Measurements from ENCODE around the gene GYG2.
"Not testable (repeated sequence)": the region's sequence is repeated elsewhere in the genome, so short reads cannot be mapped to it uniquely, and the experiment has no call there.

The GYG2 gene

GRCh38 chrX:2804858-2805257, 23.9 kb upstream of the GYG2 start:
- DNase-seq: peak in 6 of 42 donors; percentile 10 to 25 (median 18)
- intact Hi-C loops (cut with DNase I): not testable (repeated sequence)

- no peak for DNase-seq
- intact Hi-C loops (cut with DNase I): no loop called here
Observed at GRCh38 chrX:2811271-2811670, 17.5 kb upstream of the GYG2 start.

- peak in 36 of 42 donors; percentile 2 to 70 (median 45) for DNase-seq
Observed at GRCh38 chrX:2812161-2812907, 16.4 kb upstream of the GYG2 start.

GRCh38 chrX:2817036-2817435, 11.7 kb upstream of the GYG2 start:
- no peak for DNase-seq
- intact Hi-C loops (cut with DNase I): no loop called here

More at GRCh38 chrX:2812161-2812907, 16.4 kb upstream of the GYG2 start:
- intact Hi-C loops (cut with DNase I): not testable (repeated sequence)

GRCh38 chrX:2819345-2820135, 9.2 kb upstream of the GYG2 start:
- intact Hi-C loops (cut with DNase I): no loop called here
- DNase-seq: no peak

GRCh38 chrX:2820136-2820771, 8.5 kb upstream of the GYG2 start:
- no peak for DNase-seq
- intact Hi-C loops (cut with DNase I): no loop called here

GRCh38 chrX:2823795-2824386, 4.8 kb upstream of the GYG2 start:
- intact Hi-C loops (cut with DNase I): no loop called here
- peak in 1 of 42 donors; percentile 29 for DNase-seq

- DNase-seq: no peak
- intact Hi-C loops (cut with DNase I): no loop called here
Observed at GRCh38 chrX:2824886-2825285, 3.8 kb upstream of the GYG2 start.

GRCh38 chrX:2828959-2829411, 255 bp downstream of the GYG2 start:
- no peak for DNase-seq
- intact Hi-C loops (cut with DNase I): no loop called here

- intact Hi-C loops (cut with DNase I): no loop called here
- no peak for DNase-seq
Observed at GRCh38 chrX:2829469-2830246, 928 bp downstream of the GYG2 start.

GRCh38 chrX:2831471-2832228, 2.9 kb downstream of the GYG2 start:
- intact Hi-C loops (cut with DNase I): no loop called here
- DNase-seq: no peak

GRCh38 chrX:2837961-2838360, 9.2 kb downstream of the GYG2 start:
- DNase-seq: no peak
- intact Hi-C loops (cut with DNase I): no loop called here

GRCh38 chrX:2840961-2841360, 12.2 kb downstream of the GYG2 start:
- intact Hi-C loops (cut with DNase I): no loop called here

GRCh38 chrX:2841537-2841936, 12.8 kb downstream of the GYG2 start:
- intact Hi-C loops (cut with DNase I): no loop called here

More at GRCh38 chrX:2840961-2841360, 12.2 kb downstream of the GYG2 start:
- DNase-seq: no peak

GRCh38 chrX:2846992-2847391, 18.3 kb downstream of the GYG2 start:
- intact Hi-C loops (cut with DNase I): no loop called here
- DNase-seq: no peak

More at GRCh38 chrX:2841537-2841936, 12.8 kb downstream of the GYG2 start:
- peak in 2 of 42 donors; percentile 24 to 46 for DNase-seq

- intact Hi-C loops (cut with DNase I): no loop called here
- DNase-seq: no peak
Observed at GRCh38 chrX:2848871-2849301, 20.2 kb downstream of the GYG2 start.

- intact Hi-C loops (cut with DNase I): no loop called here
- no peak for DNase-seq
Observed at GRCh38 chrX:2854918-2855317, 26.2 kb downstream of the GYG2 start.

- intact Hi-C loops (cut with DNase I): no loop called here
- DNase-seq: no peak
Observed at GRCh38 chrX:2855761-2856160, 27.0 kb downstream of the GYG2 start.
